CD14-positive monocyte (primary cell): ENCODE data around the gene LTB4R2. TPM values are rescaled to one million over a fixed set of nuclear protein-coding genes. Genes with fewer than 3 reads are reported as not detected.
A peak's percentile ranks its signal among the peaks of the same experiment; 100 is the strongest.

Experiments
- DNase-seq, 3 donors: peaks; one replicate each; pipeline ENCODE4 v3.0.0-alpha.2; 2011 to 2022
- H2AFZ ChIP-seq: 2 replicates; pipeline ENCODE4 v1.6.0; 2012; ENCODE audit warnings: mild to moderate bottlenecking, low read depth, low read length, inconsistent platforms; ENCODE audit not compliant: insufficient read depth, poor library complexity, severe bottlenecking
- H3K27ac ChIP-seq, 2 donors: 1 replicate in 1 of 2; 2 replicates in 1 of 2; pipeline ENCODE4 v1.5.1; 2012 to 2013; ENCODE audit warnings: low read length in 2 of 2, control low read depth in 1 of 2, inconsistent platforms in 1 of 2, low read depth in 1 of 2, mild to moderate bottlenecking in 1 of 2
- H3K27me3 ChIP-seq, 2 donors: one replicate each; pipeline versions ENCODE4 v1.6.0 to v1.6.1; 2011 to 2013; ENCODE audit warnings: low read length in 2 of 2; ENCODE audit not compliant: control insufficient read depth in 2 of 2, insufficient read depth in 2 of 2
- H3K36me3 ChIP-seq, 2 donors: replicated peaks in 1 of 2; 1 replicate in 1 of 2; 2 replicates in 1 of 2; pipeline versions ENCODE4 v1.5.1 to v1.6.1; 2012 to 2013; ENCODE audit warnings: low read length in 2 of 2, control low read depth in 1 of 2, inconsistent platforms in 1 of 2, mild to moderate bottlenecking in 1 of 2; ENCODE audit not compliant: insufficient read depth in 2 of 2, control insufficient read depth in 1 of 2
- H3K4me1 ChIP-seq, 2 donors: 1 replicate in 1 of 2; 2 replicates in 1 of 2; pipeline versions ENCODE4 v1.5.1 to v1.6.1; 2012 to 2013; ENCODE audit warnings: low read length in 2 of 2, control low read depth in 1 of 2, inconsistent platforms in 1 of 2, mild to moderate bottlenecking in 1 of 2, moderate library complexity in 1 of 2; ENCODE audit not compliant: insufficient read depth in 2 of 2, control insufficient read depth in 1 of 2
- H3K4me2 ChIP-seq: replicated peaks from 2 replicates; pipeline ENCODE3; 2012; ENCODE audit warnings: low read length, moderate library complexity, mild to moderate bottlenecking; ENCODE audit not compliant: poor library complexity, severe bottlenecking; ENCODE audit errors: extremely low read depth
- H3K4me3 ChIP-seq, 3 experiments: fragments of 200-600 bp in 1 of 3; sonication (generic) in 1 of 3; replicated peaks in 1 of 3; 1 replicate in 2 of 3; 2 replicates in 1 of 3; pipeline ENCODE4 v1.5.1; 2011 to 2013; ENCODE audit warnings: low read length in 3 of 3, mild to moderate bottlenecking in 3 of 3, control low read depth in 2 of 3, low read depth in 2 of 3, inconsistent platforms in 1 of 3, moderate library complexity in 1 of 3
- H3K79me2 ChIP-seq: 2 replicates; pipeline ENCODE4 v1.6.0; 2012; ENCODE audit warnings: mild to moderate bottlenecking, control low read depth, inconsistent platforms, low read length, moderate library complexity; ENCODE audit not compliant: insufficient read depth
- H3K9ac ChIP-seq: 2 replicates; pipeline ENCODE4 v1.6.0; 2017; ENCODE audit warnings: low read length, mild to moderate bottlenecking; ENCODE audit not compliant: insufficient read depth, poor library complexity, severe bottlenecking
- H3K9me3 ChIP-seq, 2 donors: replicated peaks in 1 of 2; 1 replicate in 1 of 2; 2 replicates in 1 of 2; pipeline versions ENCODE4 v1.5.1 to v1.6.1; 2012 to 2013; ENCODE audit warnings: low read length in 2 of 2, control low read depth in 1 of 2; ENCODE audit not compliant: control insufficient read depth in 1 of 2, insufficient read depth in 1 of 2
- H4K20me1 ChIP-seq: 2 replicates; pipeline ENCODE4 v1.6.0; 2012; ENCODE audit warnings: mild to moderate bottlenecking, low read length, control low read depth, moderate library complexity; ENCODE audit not compliant: insufficient read depth
- H3K27ac Mint-ChIP-seq, 7 donors: one replicate each; pipeline ENCODE4 v1.8.0; 2020; ENCODE audit warnings: mild to moderate bottlenecking in 7 of 7, mixed read lengths in 7 of 7, moderate library complexity in 6 of 7, inconsistent platforms in 2 of 7
- H3K27me3 Mint-ChIP-seq, 3 donors: one replicate each; pipeline ENCODE4 v1.8.0; 2021 to 2022; ENCODE audit warnings: low read depth in 3 of 3, mild to moderate bottlenecking in 3 of 3, mixed read lengths in 3 of 3, moderate library complexity in 3 of 3, inconsistent platforms in 1 of 3
- H3K36me3 Mint-ChIP-seq, 2 donors: one replicate each; pipeline ENCODE4 v1.8.0; 2020; ENCODE audit warnings: mixed read lengths in 2 of 2, inconsistent platforms in 1 of 2, mild to moderate bottlenecking in 1 of 2
- H3K4me1 Mint-ChIP-seq: one replicate; pipeline ENCODE4 v1.8.0; 2020; ENCODE audit warnings: mild to moderate bottlenecking, mixed read lengths
- H3K4me3 Mint-ChIP-seq, 2 donors: one replicate each; pipeline ENCODE4 v1.8.0; 2020; ENCODE audit warnings: mild to moderate bottlenecking in 2 of 2, mixed read lengths in 2 of 2, moderate library complexity in 1 of 2
- H3K9me3 Mint-ChIP-seq, 7 donors: one replicate each; pipeline ENCODE4 v1.8.0; 2020 to 2022; ENCODE audit warnings: mixed read lengths in 7 of 7, mild to moderate bottlenecking in 6 of 7, moderate library complexity in 6 of 7, inconsistent platforms in 2 of 7
- WGBS: methylation state at CpG from one replicate; pipeline ENCODE4 v1.1.5; 2013; ENCODE audit warnings: missing lambda C conversion rate; ENCODE audit not compliant: insufficient coverage; 5-methylcytosine and 5-hydroxymethylcytosine counted together
- intact Hi-C, 2 donors: fragments of 100-400 bp; cut with micrococcal nuclease; formaldehyde crosslinking; loops; one replicate each; pipeline versions ENCODE4 v1.15.0 to v1.15.1; 2023
- polyA plus RNA-seq, 3 donors: library from polyadenylated mRNA; depleted of rRNA in 1 of 3; unstranded in 2 of 3; stranded (reverse) in 1 of 3; fragments of 300-500 nt in 2 of 3; fragments of >200 nt in 1 of 3; fragmentation: Illumina TruSeq in 2 of 3; gene quantifications; 1 replicate in 2 of 3; 2 replicates in 1 of 3; pipeline ENCODE4 v1.2.3, GENCODE V29; 2012 to 2021
- TF ChIP-seq, protein P1 (sequence below): fragments of 200-600 bp; IDR thresholded peaks from one replicate; pipeline ENCODE4 v1.8.0; 2022; ENCODE audit warnings: antibody characterized with exemption, mild to moderate bottlenecking

LTB4R2 gene
- polyA plus RNA-seq, 3 donors, result 2.7 to 25.1 (median 2.9) TPM

DNA sequence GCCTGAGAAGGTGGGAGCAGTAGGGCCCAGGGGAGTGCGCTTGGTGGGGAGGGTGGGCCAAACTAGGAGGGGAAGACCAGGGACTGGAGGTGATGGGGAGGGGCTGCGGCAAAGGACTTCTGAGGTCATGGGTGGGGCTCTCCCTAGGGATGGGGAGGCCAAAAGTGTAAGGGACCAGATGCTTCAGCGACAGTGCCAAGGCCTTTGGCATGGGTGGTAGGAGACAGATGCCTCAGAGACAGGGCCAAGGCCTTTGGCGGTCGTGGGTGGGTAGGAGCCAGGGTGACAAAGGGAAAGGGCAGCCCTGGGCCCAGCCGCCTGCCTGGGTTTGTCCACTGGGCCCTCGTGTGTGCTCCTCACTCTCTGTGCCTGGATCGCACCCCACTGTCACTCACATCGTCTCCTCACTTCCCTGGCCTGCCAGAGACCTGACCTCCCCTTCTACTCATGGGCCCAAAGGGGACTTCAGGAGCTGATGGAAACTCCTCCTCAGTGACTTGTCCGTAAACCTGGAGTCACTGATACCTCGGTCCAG lies 25.4 kb upstream of the LTB4R2 start:
- H3K27me3 Mint-ChIP-seq, result peaks cover 0 to 3% (median 1%) of the 10 kb centered on the region in 3 donors
- H2AFZ ChIP-seq, result no peak overlapping the region
- no peaks in the 10 kb centered on the region for H3K27me3 ChIP-seq
- H3K9me3 Mint-ChIP-seq, result peaks cover 0 to 3% (median 0%) of the 10 kb centered on the region in 7 donors
- H3K36me3 Mint-ChIP-seq, result peaks cover 15 to 16% of the 10 kb centered on the region in 2 donors
- H3K4me1 Mint-ChIP-seq, result peaks cover 43% of the 10 kb centered on the region
- H3K4me2 ChIP-seq, result no peak overlapping the region
- DNase-seq, result no peak
- H4K20me1 ChIP-seq, result no peaks in the 10 kb centered on the region
- peaks cover 33 to 34% of the 10 kb centered on the region in 2 donors for H3K4me1 ChIP-seq
- TF ChIP-seq, protein P1, sequence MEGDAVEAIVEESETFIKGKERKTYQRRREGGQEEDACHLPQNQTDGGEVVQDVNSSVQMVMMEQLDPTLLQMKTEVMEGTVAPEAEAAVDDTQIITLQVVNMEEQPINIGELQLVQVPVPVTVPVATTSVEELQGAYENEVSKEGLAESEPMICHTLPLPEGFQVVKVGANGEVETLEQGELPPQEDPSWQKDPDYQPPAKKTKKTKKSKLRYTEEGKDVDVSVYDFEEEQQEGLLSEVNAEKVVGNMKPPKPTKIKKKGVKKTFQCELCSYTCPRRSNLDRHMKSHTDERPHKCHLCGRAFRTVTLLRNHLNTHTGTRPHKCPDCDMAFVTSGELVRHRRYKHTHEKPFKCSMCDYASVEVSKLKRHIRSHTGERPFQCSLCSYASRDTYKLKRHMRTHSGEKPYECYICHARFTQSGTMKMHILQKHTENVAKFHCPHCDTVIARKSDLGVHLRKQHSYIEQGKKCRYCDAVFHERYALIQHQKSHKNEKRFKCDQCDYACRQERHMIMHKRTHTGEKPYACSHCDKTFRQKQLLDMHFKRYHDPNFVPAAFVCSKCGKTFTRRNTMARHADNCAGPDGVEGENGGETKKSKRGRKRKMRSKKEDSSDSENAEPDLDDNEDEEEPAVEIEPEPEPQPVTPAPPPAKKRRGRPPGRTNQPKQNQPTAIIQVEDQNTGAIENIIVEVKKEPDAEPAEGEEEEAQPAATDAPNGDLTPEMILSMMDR, result no peak
- no peaks in the 10 kb centered on the region for H3K9me3 ChIP-seq
- H3K36me3 ChIP-seq, result peaks cover 5% of the 10 kb centered on the region in 2 donors
- no peak overlapping the region for H3K4me3 Mint-ChIP-seq
- H3K27ac Mint-ChIP-seq, result peak overlapping the region in 1 of 7 donors; percentile 64
- no peak overlapping the region for H3K27ac ChIP-seq
- 97% methylated on average over 8 of the region's 11 CpGs for WGBS
- peaks cover 27% of the 10 kb centered on the region for H3K79me2 ChIP-seq
- intact Hi-C loops, result no loop called here
- no peak overlapping the region for H3K9ac ChIP-seq
- no peak overlapping the region for H3K4me3 ChIP-seq

DNA sequence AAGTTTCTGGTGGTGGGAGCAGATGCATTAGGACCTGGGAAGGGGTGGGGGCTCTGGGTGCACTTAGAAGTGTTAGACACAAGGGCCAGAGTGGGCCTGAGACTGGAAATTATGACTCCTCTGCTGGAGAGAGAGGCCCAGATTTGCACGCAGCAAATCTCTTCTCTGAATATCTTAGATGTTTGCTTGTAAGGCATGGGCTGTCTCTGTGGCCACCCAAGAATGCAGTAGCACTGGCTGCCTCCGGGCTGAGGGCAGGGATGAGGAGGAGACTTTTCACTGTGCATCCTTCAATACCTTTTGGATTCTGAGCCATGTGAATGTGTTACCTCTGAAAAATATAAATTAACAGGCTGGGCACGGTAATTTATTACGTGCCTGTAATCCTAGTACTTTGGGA lies 24.6 kb upstream of the LTB4R2 start:
- H3K36me3 ChIP-seq, result peaks cover 13% of the 10 kb centered on the region in 2 donors
- peaks cover 35% of the 10 kb centered on the region for H3K4me1 Mint-ChIP-seq
- DNase-seq, result no peak
- peaks cover 21 to 24% of the 10 kb centered on the region in 2 donors for H3K36me3 Mint-ChIP-seq
- peaks cover 0 to 3% (median 0%) of the 10 kb centered on the region in 7 donors for H3K9me3 Mint-ChIP-seq
- no peaks in the 10 kb centered on the region for H4K20me1 ChIP-seq
- no peak overlapping the region for H2AFZ ChIP-seq
- H3K27ac ChIP-seq, result no peak overlapping the region
- H3K4me2 ChIP-seq, result no peak overlapping the region
- H3K4me3 ChIP-seq, result no peak overlapping the region
- H3K9ac ChIP-seq, result no peak overlapping the region
- TF ChIP-seq, protein P1, result no peak
- 100% methylated on average over 3 of the region's 4 CpGs for WGBS
- H3K4me1 ChIP-seq, result peaks cover 25 to 26% of the 10 kb centered on the region in 2 donors
- H3K79me2 ChIP-seq, result peaks cover 20% of the 10 kb centered on the region
- H3K9me3 ChIP-seq, result no peaks in the 10 kb centered on the region
- intact Hi-C loops, result no loop called here
- H3K4me3 Mint-ChIP-seq, result no peak overlapping the region
- no peaks in the 10 kb centered on the region for H3K27me3 ChIP-seq
- H3K27ac Mint-ChIP-seq, result peak overlapping the region in 1 of 7 donors; percentile 37
- H3K27me3 Mint-ChIP-seq, result peaks cover 0 to 3% (median 1%) of the 10 kb centered on the region in 3 donors
